Effector memory CD8-positive, alpha-beta T cell (primary cell): ENCODE results near the gene AP1S1.

ENCODE experiments used
- ATAC-seq: fragments of 150-1000 bp; cut with Tn5 transposase; replicated peaks from 2 replicates; pipeline ENCODE4 v1.10.0; 2021; ENCODE audit warnings: mild to moderate bottlenecking, moderate library complexity
- DNase-seq, 3 experiments: peaks; one replicate each; pipeline ENCODE4 v3.0.0; 2021
- H3K27ac Mint-ChIP-seq, 2 donors: one replicate each; pipeline ENCODE4 v1.8.0; 2022; ENCODE audit warnings: mild to moderate bottlenecking in 2 of 2, mixed read lengths in 2 of 2, moderate library complexity in 2 of 2
- H3K27me3 Mint-ChIP-seq, 2 donors: one replicate each; pipeline ENCODE4 v1.8.0; 2022; ENCODE audit warnings: mixed read lengths in 2 of 2
- H3K36me3 Mint-ChIP-seq: one replicate; pipeline ENCODE4 v1.8.0; 2022; ENCODE audit warnings: mild to moderate bottlenecking, moderate library complexity, mixed read lengths; ENCODE audit not compliant: insufficient read depth
- H3K4me1 Mint-ChIP-seq, 2 donors: one replicate each; pipeline ENCODE4 v1.8.0; 2022; ENCODE audit warnings: low read depth in 2 of 2, mixed read lengths in 2 of 2
- H3K4me3 Mint-ChIP-seq, 2 donors: one replicate each; pipeline ENCODE4 v1.8.0; 2022; ENCODE audit warnings: mild to moderate bottlenecking in 2 of 2, mixed read lengths in 2 of 2, moderate library complexity in 2 of 2
- H3K9me3 Mint-ChIP-seq, 2 donors: one replicate each; pipeline ENCODE4 v1.8.0; 2022; ENCODE audit warnings: mixed read lengths in 2 of 2

AP1S1 gene

GRCh38 chr7:101155303-101155702 lies 1.0 kb downstream of the AP1S1 start:
- ATAC-seq (no peak), DNase-seq (no peak)
- peaks cover 12 to 14% of the 10 kb centered on the region in 2 donors for H3K4me1 Mint-ChIP-seq
- peaks cover 0 to 5% of the 10 kb centered on the region in 2 donors for H3K27me3 Mint-ChIP-seq
- no peaks in the 10 kb centered on the region for H3K9me3 Mint-ChIP-seq
- H3K27ac Mint-ChIP-seq = peak overlapping the region; percentile 9 to 61
- H3K36me3 Mint-ChIP-seq = peaks cover 11% of the 10 kb centered on the region
- H3K4me3 Mint-ChIP-seq = peak overlapping the region; percentile 72 to 84

- Mint-ChIP-seq H3K27ac (no peak overlapping the region), H3K27me3 (peaks cover 2 to 14% of the 10 kb centered on the region in 2 donors), H3K4me3 (no peak overlapping the region), H3K4me1 (peaks cover 12 to 14% of the 10 kb centered on the region in 2 donors), H3K9me3 (no peaks in the 10 kb centered on the region), H3K36me3 (peaks cover 11% of the 10 kb centered on the region)
- no peak for DNase-seq
- no peak for ATAC-seq
Observed at GRCh38 chr7:101156277-101156676, 2.0 kb downstream of the AP1S1 start.

- Mint-ChIP-seq H3K27ac (no peak overlapping the region), H3K4me1 (peaks cover 12 to 14% of the 10 kb centered on the region in 2 donors), H3K9me3 (no peaks in the 10 kb centered on the region), H3K27me3 (peaks cover 7 to 22% of the 10 kb centered on the region in 2 donors), H3K4me3 (no peak overlapping the region), H3K36me3 (peaks cover 8% of the 10 kb centered on the region)
- ATAC-seq (no peak), DNase-seq (no peak)
Observed at GRCh38 chr7:101156866-101157589, 2.8 kb downstream of the AP1S1 start.

- DNase-seq (no peak), ATAC-seq (no peak)
- H3K4me1 Mint-ChIP-seq = peaks cover 10 to 13% of the 10 kb centered on the region in 2 donors
- H3K27me3 Mint-ChIP-seq = peaks cover 7 to 33% of the 10 kb centered on the region in 2 donors
- H3K9me3 Mint-ChIP-seq = no peaks in the 10 kb centered on the region
- H3K27ac Mint-ChIP-seq = no peak overlapping the region
- peaks cover 7% of the 10 kb centered on the region for H3K36me3 Mint-ChIP-seq
- no peak overlapping the region for H3K4me3 Mint-ChIP-seq
Observed at GRCh38 chr7:101159696-101160674, 5.7 kb downstream of the AP1S1 start.

GRCh38 chr7:101160910-101161309 lies 6.6 kb downstream of the AP1S1 start:
- Mint-ChIP-seq H3K27me3 (peaks cover 15 to 42% of the 10 kb centered on the region in 2 donors), H3K4me1 (peaks cover 11 to 14% of the 10 kb centered on the region in 2 donors), H3K9me3 (peaks cover 0 to 4% of the 10 kb centered on the region in 2 donors), H3K4me3 (peak overlapping the region in 1 of 2 donors; percentile 31), H3K27ac (no peak overlapping the region), H3K36me3 (peaks cover 14% of the 10 kb centered on the region)
- DNase-seq (no peak), ATAC-seq (no peak)

GRCh38 chr7:101161692-101162471 lies 7.6 kb downstream of the AP1S1 start:
- H3K36me3 Mint-ChIP-seq = peaks cover 19% of the 10 kb centered on the region
- peak overlapping the region; percentile 74 to 91 for H3K4me3 Mint-ChIP-seq
- peaks cover 0 to 4% of the 10 kb centered on the region in 2 donors for H3K9me3 Mint-ChIP-seq
- no peak for DNase-seq
- peaks cover 16 to 18% of the 10 kb centered on the region in 2 donors for H3K4me1 Mint-ChIP-seq
- peaks cover 24 to 52% of the 10 kb centered on the region in 2 donors for H3K27me3 Mint-ChIP-seq
- no peak for ATAC-seq
- no peak overlapping the region for H3K27ac Mint-ChIP-seq

- Mint-ChIP-seq H3K36me3 (peaks cover 22% of the 10 kb centered on the region), H3K27ac (no peak overlapping the region), H3K4me1 (peaks cover 18 to 25% of the 10 kb centered on the region in 2 donors), H3K4me3 (peak overlapping the region; percentile 74 to 91), H3K27me3 (peaks cover 32 to 60% of the 10 kb centered on the region in 2 donors), H3K9me3 (peaks cover 0 to 4% of the 10 kb centered on the region in 2 donors)
- ATAC-seq (no peak), DNase-seq (no peak)
Observed at GRCh38 chr7:101162551-101163278, 8.4 kb downstream of the AP1S1 start.

- Mint-ChIP-seq H3K36me3 (peaks cover 22% of the 10 kb centered on the region), H3K9me3 (peaks cover 0 to 4% of the 10 kb centered on the region in 2 donors), H3K27ac (no peak overlapping the region), H3K27me3 (peaks cover 40 to 68% of the 10 kb centered on the region in 2 donors), H3K4me1 (peaks cover 21 to 30% of the 10 kb centered on the region in 2 donors), H3K4me3 (peak overlapping the region; percentile 74 to 91)
- no peak for ATAC-seq
- DNase-seq = no peak
Observed at GRCh38 chr7:101163279-101164070, 9.2 kb downstream of the AP1S1 start.

- H3K36me3 Mint-ChIP-seq = peaks cover 22% of the 10 kb centered on the region
- H3K27me3 Mint-ChIP-seq = peaks cover 48 to 76% of the 10 kb centered on the region in 2 donors
- no peak for ATAC-seq
- no peak for DNase-seq
- peak overlapping the region; percentile 74 to 91 for H3K4me3 Mint-ChIP-seq
- peaks cover 26 to 36% of the 10 kb centered on the region in 2 donors for H3K4me1 Mint-ChIP-seq
- peaks cover 0 to 4% of the 10 kb centered on the region in 2 donors for H3K9me3 Mint-ChIP-seq
- H3K27ac Mint-ChIP-seq = no peak overlapping the region
Observed at GRCh38 chr7:101164071-101164840, 10.0 kb downstream of the AP1S1 start.

GRCh38 chr7:101165075-101165957 lies 11.0 kb downstream of the AP1S1 start, which contains the start of gene VGF:
VGF (minus strand) TSS chr7:101165569; CDS start chr7:101164843, 726 bp downstream.
- Mint-ChIP-seq H3K4me1 (peaks cover 36 to 43% of the 10 kb centered on the region in 2 donors), H3K27me3 (peaks cover 58 to 82% of the 10 kb centered on the region in 2 donors), H3K27ac (peak within 1 kb of the TSS; percentile 23 to 94), H3K9me3 (peaks cover 0 to 4% of the 10 kb centered on the region in 2 donors), H3K36me3 (peaks cover 22% of the 10 kb centered on the region), H3K4me3 (peak within 1 kb of the TSS; percentile 74 to 91)
- peak; percentile 85 for ATAC-seq
- peak; percentile 88 to 92 (median 91) for DNase-seq
